ENCODE results near the gene RNU5D-1.

Gene RNU5D-1

GRCh38 chr1:44721485-44722361, 9.2 kb downstream of the RNU5D-1 start:
- DNase-seq: peak; percentile 25 to 73

GRCh38 chr1:44720281-44720680, 10.7 kb downstream of the RNU5D-1 start:
- Histone ChIP-seq H3K36me3 (no peaks in the 10 kb centered on the region), H3K27me3 (peaks cover 0 to 3% of the 10 kb centered on the region in 2 donors), H3K9me3 (no peaks in the 10 kb centered on the region), H3K4me3 (no peak overlapping the region), H3K27ac (no peak overlapping the region), H3K4me1 (peaks cover 0 to 3% (median 0%) of the 10 kb centered on the region in 4 donors)
- DNase-seq: no peak
- intact Hi-C loops (cut with DNase I; ENCODE audit: low total_unique reads): loop anchor here (10.0 kb wide), 1 partner anchor 285 kb away; no protein-coding TSS in a partner anchor
- TF ChIP-seq CTCF (IDR thresholded peaks at IDR 0.05): no peak

More at GRCh38 chr1:44721485-44722361, 9.2 kb downstream of the RNU5D-1 start:
- H3K4me3 ChIP-seq: peak overlapping the region in 1 of 2 donors; percentile 14
- intact Hi-C loops (cut with DNase I; ENCODE audit: low total_unique reads): loop anchor here (10.0 kb wide), 1 partner anchor 283 kb away; no protein-coding TSS in a partner anchor
- H3K9me3 ChIP-seq: no peaks in the 10 kb centered on the region
- H3K27me3 ChIP-seq: no peaks in the 10 kb centered on the region
- TF ChIP-seq CTCF (IDR thresholded peaks at IDR 0.05): no peak
- H3K4me1 ChIP-seq: peaks cover 0 to 2% (median 0%) of the 10 kb centered on the region in 4 donors
- no peaks in the 10 kb centered on the region for H3K36me3 ChIP-seq
- H3K27ac ChIP-seq: peak overlapping the region; percentile 26 to 60

GRCh38 chr1:44719318-44719717, 11.7 kb downstream of the RNU5D-1 start:
- no peaks in the 10 kb centered on the region for H3K36me3 ChIP-seq
- H3K4me3 ChIP-seq: no peak overlapping the region
- no peak overlapping the region for H3K27ac ChIP-seq
- intact Hi-C loops (cut with DNase I; ENCODE audit: low total_unique reads): no loop called here
- H3K27me3 ChIP-seq: peaks cover 0 to 3% of the 10 kb centered on the region in 2 donors
- TF ChIP-seq CTCF (IDR thresholded peaks at IDR 0.05): no peak
- H3K4me1 ChIP-seq: peaks cover 0 to 5% (median 0%) of the 10 kb centered on the region in 4 donors
- no peak for DNase-seq
- no peaks in the 10 kb centered on the region for H3K9me3 ChIP-seq

- Histone ChIP-seq H3K27ac (no peak overlapping the region), H3K9me3 (no peaks in the 10 kb centered on the region), H3K36me3 (no peaks in the 10 kb centered on the region), H3K4me1 (peaks cover 0 to 5% (median 0%) of the 10 kb centered on the region in 4 donors), H3K27me3 (peaks cover 0 to 3% of the 10 kb centered on the region in 2 donors), H3K4me3 (no peak overlapping the region)
- intact Hi-C loops (cut with DNase I; ENCODE audit: low total_unique reads): no loop called here
- TF ChIP-seq CTCF (IDR thresholded peaks at IDR 0.05): no peak
- no peak for DNase-seq
Measured at GRCh38 chr1:44718091-44718490, 12.9 kb downstream of the RNU5D-1 start.

- TF ChIP-seq CTCF (IDR thresholded peaks at IDR 0.05): no peak
- no peaks in the 10 kb centered on the region for H3K36me3 ChIP-seq
- no peak overlapping the region for H3K4me3 ChIP-seq
- H3K4me1 ChIP-seq: peaks cover 0 to 5% (median 0%) of the 10 kb centered on the region in 4 donors
- intact Hi-C loops (cut with DNase I; ENCODE audit: low total_unique reads): no loop called here
- H3K9me3 ChIP-seq: no peaks in the 10 kb centered on the region
- DNase-seq: no peak
- H3K27ac ChIP-seq: no peak overlapping the region
- H3K27me3 ChIP-seq: peaks cover 0 to 3% of the 10 kb centered on the region in 2 donors
Measured at GRCh38 chr1:44717653-44718052, 13.3 kb downstream of the RNU5D-1 start.
